Keratinocyte (primary cell): ENCODE measurements around the gene LPAR5. TPM values are rescaled to one million over a fixed set of nuclear protein-coding genes. Genes with fewer than 3 reads are reported as not detected.

Experiments
- DNase-seq: peaks from one replicate; pipeline ENCODE4 v3.0.0-alpha.2; 2011; ENCODE audit warnings: low read depth, missing footprints, low spot score
- FAIRE-seq: peaks from 2 replicates; lab custom pipeline; 2011; peaks lifted over from hg19 to GRCh38; lab: Jason Lieb, UNC
- H2AFZ ChIP-seq: 2 replicates; pipeline ENCODE4 v1.6.0; 2012; ENCODE audit warnings: low read length, control low read depth, inconsistent platforms; ENCODE audit not compliant: control insufficient read depth
- H3K27ac ChIP-seq: 2 replicates; pipeline ENCODE4 v1.5.1; 2011; ENCODE audit warnings: low read length; ENCODE audit not compliant: control insufficient read depth, insufficient read depth
- H3K27me3 ChIP-seq: 3 replicates; pipeline ENCODE4 v1.6.0; 2011; ENCODE audit warnings: low read length; ENCODE audit not compliant: control insufficient read depth, insufficient read depth; ENCODE audit errors: extremely low read depth
- H3K36me3 ChIP-seq, 2 experiments: 2 replicates in 1 of 2; 3 replicates in 1 of 2; pipeline ENCODE4 v1.5.1; 2011; ENCODE audit warnings: low read length in 2 of 2, mild to moderate bottlenecking in 1 of 2; ENCODE audit not compliant: control insufficient read depth in 2 of 2, insufficient read depth in 2 of 2; ENCODE audit errors: extremely low read depth in 1 of 2
- H3K4me1 ChIP-seq: 3 replicates; pipeline ENCODE4 v1.5.1; 2011; ENCODE audit warnings: low read length; ENCODE audit not compliant: control insufficient read depth, insufficient read depth; ENCODE audit errors: extremely low read depth
- H3K4me2 ChIP-seq: 3 replicates; pipeline ENCODE4 v1.6.0; 2011; ENCODE audit warnings: low read depth, low read length; ENCODE audit not compliant: control insufficient read depth, insufficient read depth; ENCODE audit errors: extremely low read depth
- H3K4me3 ChIP-seq, 3 experiments: fragments of 200-600 bp in 1 of 3; sonication (generic) in 1 of 3; 2 replicates in 2 of 3; 3 replicates in 1 of 3; pipeline ENCODE4 v1.5.1; 2011 to 2016; ENCODE audit warnings: low read length in 3 of 3, mild to moderate bottlenecking in 3 of 3, control low read depth in 2 of 3, inconsistent platforms in 1 of 3, low read depth in 1 of 3, mixed read lengths in 1 of 3, mixed run types in 1 of 3, moderate library complexity in 1 of 3; ENCODE audit not compliant: control insufficient read depth in 2 of 3, insufficient read depth in 2 of 3; ENCODE audit errors: extremely low read depth in 1 of 3
- H3K79me2 ChIP-seq: 2 replicates; pipeline ENCODE4 v1.6.0; 2012; ENCODE audit warnings: low read length; ENCODE audit not compliant: control insufficient read depth, insufficient read depth
- H3K9ac ChIP-seq: 3 replicates; pipeline ENCODE4 v1.6.0; 2011; ENCODE audit warnings: low read length; ENCODE audit not compliant: control insufficient read depth, insufficient read depth; ENCODE audit errors: extremely low read depth
- H3K9me1 ChIP-seq: 3 replicates; pipeline ENCODE4 v1.6.0; 2011; ENCODE audit warnings: low read length; ENCODE audit not compliant: control insufficient read depth, insufficient read depth; ENCODE audit errors: extremely low read depth
- H3K9me3 ChIP-seq: 2 replicates; pipeline ENCODE4 v1.5.1; 2012; ENCODE audit warnings: low read depth, low read length; ENCODE audit not compliant: control insufficient read depth
- H4K20me1 ChIP-seq: 3 replicates; pipeline ENCODE4 v1.6.0; 2011; ENCODE audit warnings: low read length; ENCODE audit not compliant: control insufficient read depth, insufficient read depth; ENCODE audit errors: extremely low read depth
- CTCF ChIP-seq, 3 experiments: IDR thresholded peaks in 1 of 3; conservative IDR thresholded peaks in 1 of 3; optimal IDR thresholded peaks in 1 of 3; 2 replicates in 2 of 3; 3 replicates in 1 of 3; pipeline versions ENCODE3 to v1.5.1; 2011; ENCODE audit warnings: low read length in 3 of 3, mild to moderate bottlenecking in 3 of 3, moderate library complexity in 2 of 3, control low read depth in 1 of 3, inconsistent platforms in 1 of 3; ENCODE audit not compliant: insufficient read depth in 2 of 3; ENCODE audit errors: extremely low read depth in 1 of 3
- EZH2 ChIP-seq: IDR thresholded peaks from one replicate; pipeline ENCODE4 v1.6.1; 2012; ENCODE audit warnings: inconsistent platforms, mild to moderate bottlenecking, low read length, moderate library complexity
- dilution Hi-C: fragments of 300-500 bp; cut with MboI; formaldehyde crosslinking; loops from one replicate; pipeline ENCODE4 v1.7.0; 2020; ENCODE audit warnings: low sequenced_read_pairs; ENCODE audit not compliant: extremely low pct_ligation_motif_present
- polyA plus RNA-seq, 5 experiments: library from polyadenylated mRNA; depleted of rRNA in 3 of 5; stranded (reverse) in 3 of 5; stranded (forward) in 1 of 5; unstranded in 1 of 5; fragments of >200 nt; gene quantifications; 1 replicate in 1 of 5; 2 replicates in 3 of 5; 3 replicates in 1 of 5; pipeline versions ENCODE4 v1.2.1 to v1.2.3, GENCODE V29; 2011 to 2012; ENCODE audit warnings: missing spikeins in 2 of 5, low read depth in 1 of 5, low replicate concordance in 1 of 5

LPAR5 gene
- polyA plus RNA-seq, 1 donor (not counting 4 experiments of a cell fraction or from before 2014, with no cell fraction given) = 8.3 TPM

- Histone ChIP-seq H3K4me1 (peaks cover 15% of the 10 kb centered on the region), H3K4me2 (no peak overlapping the region), H4K20me1 (no peaks in the 10 kb centered on the region), H3K27ac (no peak overlapping the region), H3K36me3 (peaks cover under 1 to 5% of the 10 kb centered on the region in 2 experiments), H3K27me3 (no peaks in the 10 kb centered on the region), H3K9ac (no peak overlapping the region), H3K79me2 (no peaks in the 10 kb centered on the region), H3K9me1 (no peaks in the 10 kb centered on the region), H3K9me3 (no peaks in the 10 kb centered on the region), H2AFZ (peak overlapping the region; percentile 31), H3K4me3 (no peak overlapping the region)
- DNase-seq (no peak), FAIRE-seq (no peak)
- no peak for TF ChIP-seq EZH2
- peak; percentile 14 to 53 (median 45) for TF ChIP-seq CTCF (optimal IDR thresholded peaks at IDR 0.05 in 1 of 3, IDR thresholded peaks at IDR 0.05 in 1 of 3, conservative IDR thresholded peaks at IDR 0.05 in 1 of 3; ENCODE audit: extremely low read depth in 1 of 3, insufficient read depth in 2 of 3, low read length in 3 of 3)
- dilution Hi-C loops = no loop called here
Measured at GRCh38 chr12:6614513-6615172, 21.1 kb downstream of the LPAR5 start.

- H3K79me2 ChIP-seq = no peaks in the 10 kb centered on the region
- no peaks in the 10 kb centered on the region for H3K27me3 ChIP-seq
- peaks cover 0 to 2% of the 10 kb centered on the region in 2 experiments for H3K36me3 ChIP-seq
- H3K9me3 ChIP-seq = no peaks in the 10 kb centered on the region
- peaks cover 15% of the 10 kb centered on the region for H3K4me1 ChIP-seq
- TF ChIP-seq CTCF (optimal IDR thresholded peaks at IDR 0.05 in 1 of 3, IDR thresholded peaks at IDR 0.05 in 1 of 3, conservative IDR thresholded peaks at IDR 0.05 in 1 of 3; ENCODE audit: extremely low read depth in 1 of 3, insufficient read depth in 2 of 3, low read length in 3 of 3) (peak in 1 of 3 experiments; percentile 32), EZH2 (no peak)
- no peak overlapping the region for H3K9ac ChIP-seq
- DNase-seq = no peak
- no peak for FAIRE-seq
- H3K4me2 ChIP-seq = no peak overlapping the region
- no peak overlapping the region for H3K4me3 ChIP-seq
- H4K20me1 ChIP-seq = no peaks in the 10 kb centered on the region
- no peaks in the 10 kb centered on the region for H3K9me1 ChIP-seq
- dilution Hi-C loops = no loop called here
- no peak overlapping the region for H3K27ac ChIP-seq
- H2AFZ ChIP-seq = peak overlapping the region; percentile 31
Measured at GRCh38 chr12:6613776-6614512, 21.8 kb downstream of the LPAR5 start.
